AG04449 (cell line): ENCODE data around the gene PREX1.

ENCODE experiments used
- CTCF ChIA-PET: fragments of 350-600 bp; formaldehyde crosslinking; extraction: SDS; loops from one replicate; lab custom pipeline; 2021; ENCODE audit warnings: antibody characterized with exemption; lab: Yijun Ruan, JAX
- POLR2A ChIA-PET: fragments of 400-600, 350-600 bp; formaldehyde crosslinking; extraction: SDS; loops from one replicate; lab custom pipeline; 2020; ENCODE audit warnings: antibody characterized with exemption, inconsistent platforms; lab: Yijun Ruan, JAX
- DNase-seq: peaks from one replicate; pipeline ENCODE4 v3.0.0-alpha.2; 2010; ENCODE audit warnings: low read depth, low spot score
- H3K4me3 ChIP-seq: 2 replicates; pipeline ENCODE4 v1.5.1; 2011; ENCODE audit warnings: low read depth, mild to moderate bottlenecking, control low read depth, low read length
- TF ChIP-seq, protein P1 (sequence below): IDR thresholded peaks from one replicate; pipeline ENCODE4 v1.5.1; 2011; ENCODE audit warnings: mild to moderate bottlenecking, moderate library complexity, low read length, control low read depth, inconsistent platforms; ENCODE audit not compliant: insufficient read depth; ENCODE audit errors: missing control alignments

The PREX1 gene

DNA sequence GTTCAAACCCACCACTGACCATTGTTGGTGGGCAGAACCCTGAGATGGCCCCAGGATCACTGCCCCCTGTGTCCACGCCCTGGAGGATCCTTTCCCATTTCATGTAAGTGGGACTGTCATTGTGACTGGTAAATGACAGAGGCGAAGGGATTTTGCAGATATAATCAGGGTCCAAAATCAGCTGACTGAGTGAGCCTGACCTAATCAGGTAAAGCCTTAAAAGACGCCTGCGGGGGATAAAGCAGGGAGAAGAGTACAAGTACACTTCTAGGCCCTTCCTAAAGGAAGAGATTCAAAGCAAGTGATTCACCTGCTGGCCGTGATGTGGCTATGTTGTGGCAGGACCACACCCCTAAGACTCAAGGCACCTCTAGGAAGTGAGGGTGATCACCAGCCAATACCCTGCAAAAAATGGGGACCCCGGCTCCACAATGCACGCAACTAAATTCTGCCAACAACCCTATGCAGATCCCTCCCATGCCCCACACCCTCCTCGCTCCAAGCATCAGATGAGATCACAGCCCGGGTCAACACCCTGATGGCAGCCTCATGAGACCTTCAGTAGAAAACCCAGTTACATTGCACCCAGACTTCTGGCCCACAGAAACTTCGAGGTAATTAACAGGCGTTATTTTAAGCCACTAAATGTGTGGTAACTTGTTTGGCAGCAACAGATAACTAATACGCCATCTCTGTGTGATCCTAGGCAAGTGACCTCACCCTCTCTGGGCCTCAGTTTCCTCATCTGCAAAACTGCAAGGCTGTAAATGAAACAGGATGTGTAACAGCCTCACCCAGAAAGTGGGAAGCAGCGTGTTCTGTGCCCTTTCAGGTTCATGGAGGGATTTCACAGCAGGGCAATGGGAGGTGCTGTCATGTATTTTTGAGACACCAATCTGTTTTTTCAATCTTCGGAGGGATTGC is 11.3 kb downstream of the PREX1 start:
- ChIA-PET POLR2A (no interaction called here), CTCF (interaction anchor here (1.8 kb wide), 1 partner anchor 12 kb away, joined by 4 read pairs; the partner anchor contains the start of gene PREX1)
- no peak overlapping the region for H3K4me3 ChIP-seq

DNA sequence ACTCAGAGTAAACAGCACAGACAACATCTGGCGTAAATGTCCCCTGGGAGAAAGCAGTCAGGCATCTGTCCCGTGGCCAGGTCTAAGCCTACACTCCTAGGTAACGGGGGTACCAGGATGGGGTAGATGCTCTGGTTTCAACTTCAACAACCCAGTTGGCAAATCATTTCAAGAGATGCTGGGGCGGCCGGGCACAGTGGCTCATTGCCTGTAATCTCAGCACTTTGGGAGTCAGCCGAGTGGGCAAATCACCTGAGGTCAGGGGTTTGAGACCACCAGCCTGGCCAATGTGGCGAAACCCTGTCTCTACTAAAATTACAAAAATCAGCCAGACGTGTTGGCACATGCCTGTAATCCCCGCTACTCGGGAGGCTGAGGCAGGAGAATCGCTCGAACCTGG is 12.3 kb downstream of the PREX1 start:
- ChIA-PET CTCF (no interaction called here), POLR2A (no interaction called here)
- no peak for DNase-seq
- H3K4me3 ChIP-seq = no peak overlapping the region
- TF ChIP-seq, protein P1, sequence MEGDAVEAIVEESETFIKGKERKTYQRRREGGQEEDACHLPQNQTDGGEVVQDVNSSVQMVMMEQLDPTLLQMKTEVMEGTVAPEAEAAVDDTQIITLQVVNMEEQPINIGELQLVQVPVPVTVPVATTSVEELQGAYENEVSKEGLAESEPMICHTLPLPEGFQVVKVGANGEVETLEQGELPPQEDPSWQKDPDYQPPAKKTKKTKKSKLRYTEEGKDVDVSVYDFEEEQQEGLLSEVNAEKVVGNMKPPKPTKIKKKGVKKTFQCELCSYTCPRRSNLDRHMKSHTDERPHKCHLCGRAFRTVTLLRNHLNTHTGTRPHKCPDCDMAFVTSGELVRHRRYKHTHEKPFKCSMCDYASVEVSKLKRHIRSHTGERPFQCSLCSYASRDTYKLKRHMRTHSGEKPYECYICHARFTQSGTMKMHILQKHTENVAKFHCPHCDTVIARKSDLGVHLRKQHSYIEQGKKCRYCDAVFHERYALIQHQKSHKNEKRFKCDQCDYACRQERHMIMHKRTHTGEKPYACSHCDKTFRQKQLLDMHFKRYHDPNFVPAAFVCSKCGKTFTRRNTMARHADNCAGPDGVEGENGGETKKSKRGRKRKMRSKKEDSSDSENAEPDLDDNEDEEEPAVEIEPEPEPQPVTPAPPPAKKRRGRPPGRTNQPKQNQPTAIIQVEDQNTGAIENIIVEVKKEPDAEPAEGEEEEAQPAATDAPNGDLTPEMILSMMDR = no peak

More for the DNA sequence above, 11.3 kb downstream of the PREX1 start:
- TF ChIP-seq, protein P1 = no peak
- no peak for DNase-seq

DNA sequence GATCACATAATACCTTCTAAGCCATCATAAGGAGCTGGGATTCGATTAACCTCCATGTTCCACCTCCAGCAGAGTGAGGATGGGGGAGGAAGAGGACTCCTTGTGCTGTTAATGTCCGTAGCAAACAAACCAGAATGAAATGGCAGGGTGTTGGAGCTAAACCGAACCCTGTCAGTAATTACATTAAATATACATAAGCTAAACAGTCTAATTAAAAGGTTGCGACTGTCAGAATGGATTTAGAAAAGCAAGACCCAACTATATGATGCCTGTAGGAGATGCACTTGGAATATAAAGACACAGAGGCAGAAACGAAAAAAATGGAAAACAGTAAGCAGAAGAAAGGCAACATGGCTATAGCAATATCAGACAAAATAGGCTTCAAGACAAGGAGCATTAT is 13.2 kb downstream of the PREX1 start:
- TF ChIP-seq, protein P1 = no peak
- H3K4me3 ChIP-seq = no peak overlapping the region
- CTCF ChIA-PET = no interaction called here
- DNase-seq = no peak
- POLR2A ChIA-PET = no interaction called here

DNA sequence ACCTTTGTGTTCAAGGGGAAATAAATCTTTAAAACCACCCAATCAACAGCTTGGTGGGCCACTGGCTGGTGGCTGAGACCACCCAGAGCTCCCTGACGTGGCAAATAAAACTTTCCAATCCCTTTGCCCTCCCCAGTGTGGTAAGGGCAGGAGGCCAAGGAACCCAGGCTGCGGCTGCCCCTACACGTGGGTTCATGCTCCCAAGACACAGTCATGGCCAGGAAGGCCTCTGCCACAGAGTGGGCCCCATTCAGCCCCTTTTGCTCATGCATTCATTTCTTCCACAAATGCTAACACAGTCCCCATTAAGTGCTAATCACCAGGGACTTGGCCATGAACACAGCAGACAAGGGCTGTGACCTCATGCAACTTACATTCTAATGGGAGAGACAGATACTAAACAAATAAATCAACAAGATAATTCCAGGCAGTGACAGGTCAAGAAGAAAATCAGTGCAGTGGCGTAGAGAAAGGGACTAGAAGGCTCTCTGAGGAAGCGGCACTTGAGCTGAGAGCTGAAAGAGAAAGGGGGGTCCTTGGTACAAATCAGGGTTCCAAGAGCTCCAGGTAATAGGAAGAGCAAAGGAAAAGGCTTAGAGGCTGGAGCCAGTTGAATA is 13.8 kb downstream of the PREX1 start:
- POLR2A ChIA-PET = no interaction called here
- CTCF ChIA-PET = no interaction called here

DNA sequence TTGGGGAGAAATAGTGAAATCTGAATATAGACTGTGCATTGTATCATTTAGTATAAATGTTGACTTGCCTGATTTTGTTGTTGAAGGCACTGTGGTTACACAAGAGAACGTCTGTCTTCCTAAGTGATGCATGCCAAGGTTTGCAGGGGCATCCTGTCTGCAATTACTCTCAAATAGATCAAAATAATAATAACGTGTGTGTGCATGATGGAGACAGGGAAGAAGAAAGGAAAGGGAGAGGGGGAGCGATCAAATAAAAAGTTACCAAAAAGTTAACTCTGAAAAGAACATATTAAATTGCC is 14.4 kb downstream of the PREX1 start:
- POLR2A ChIA-PET = no interaction called here
- CTCF ChIA-PET = no interaction called here
- TF ChIP-seq, protein P1 = no peak
- no peak for DNase-seq
- no peak overlapping the region for H3K4me3 ChIP-seq

More for the DNA sequence above, 13.8 kb downstream of the PREX1 start:
- TF ChIP-seq, protein P1 = no peak
- no peak overlapping the region for H3K4me3 ChIP-seq
- no peak for DNase-seq
